Measurements from ENCODE around the gene HIF1A. TPM values are rescaled to one million over a fixed set of nuclear protein-coding genes. Genes with fewer than 3 reads are reported as not detected.

HIF1A gene
- total RNA-seq: 245 and 287 TPM in 2 replicates

GRCh38 chr14:61694830-61695694 lies at the start of gene HIF1A:
HIF1A (plus strand) TSS chr14:61695513; CDS start chr14:61695805, 292 bp downstream.

DNA sequence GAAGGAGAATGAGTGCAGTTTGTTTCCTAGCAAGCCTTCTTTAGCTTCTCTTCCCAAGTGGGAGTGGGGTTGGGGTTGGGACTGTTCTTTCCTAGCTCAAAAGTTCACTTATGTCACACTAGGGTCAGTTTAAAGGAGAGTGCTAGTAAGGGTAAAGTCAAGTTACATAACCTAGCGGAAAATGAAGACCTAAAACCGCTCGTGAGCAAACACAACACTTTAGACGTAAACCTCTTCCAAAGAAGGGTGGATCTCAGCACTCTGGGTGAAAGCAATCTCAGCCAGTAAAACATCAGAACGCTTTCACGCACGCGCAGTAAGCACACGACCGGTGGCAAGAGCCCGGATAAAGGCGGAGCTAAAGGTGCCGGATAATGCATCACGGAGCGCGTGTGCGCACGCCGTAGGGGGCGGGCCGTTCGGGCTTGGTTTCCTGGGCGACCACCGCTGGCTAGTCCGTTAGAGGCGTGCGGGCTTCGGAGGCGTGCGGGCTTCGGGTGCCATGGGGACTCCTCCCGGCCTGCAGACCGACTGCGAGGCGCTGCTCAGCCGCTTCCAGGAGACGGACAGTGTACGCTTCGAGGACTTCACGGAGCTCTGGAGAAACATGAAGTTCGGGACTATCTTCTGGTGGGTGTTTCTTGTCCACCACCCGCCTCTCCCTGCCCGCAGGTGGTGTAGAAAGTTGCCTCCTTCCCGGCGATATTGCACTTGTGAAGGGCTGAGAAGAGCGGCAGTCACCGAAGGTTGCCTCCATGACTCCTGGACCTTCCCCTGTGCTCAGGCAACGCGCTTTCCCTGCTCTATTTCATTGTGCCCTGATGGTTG lies 66.9 kb downstream of the HIF1A start, which contains the start of gene SNAPC1:
Gene SNAPC1 (plus strand): TSS at position 462 of the 828 bp plus-strand sequence. CDS start 41 bp downstream, at position 503.

Other genes starting within 250 kb of the HIF1A start
- 10.2 and 17.9 TPM in 2 replicates for gene SNAPC1, start 66.9 kb downstream of the HIF1A start, total RNA-seq
- gene SYT16, start 117.2 kb downstream of the HIF1A start, total RNA-seq: 0.22 and 0.37 TPM in 2 replicates

All from uterine smooth muscle cell (primary cell).